ENCODE data around the gene HPGD.

DNA sequence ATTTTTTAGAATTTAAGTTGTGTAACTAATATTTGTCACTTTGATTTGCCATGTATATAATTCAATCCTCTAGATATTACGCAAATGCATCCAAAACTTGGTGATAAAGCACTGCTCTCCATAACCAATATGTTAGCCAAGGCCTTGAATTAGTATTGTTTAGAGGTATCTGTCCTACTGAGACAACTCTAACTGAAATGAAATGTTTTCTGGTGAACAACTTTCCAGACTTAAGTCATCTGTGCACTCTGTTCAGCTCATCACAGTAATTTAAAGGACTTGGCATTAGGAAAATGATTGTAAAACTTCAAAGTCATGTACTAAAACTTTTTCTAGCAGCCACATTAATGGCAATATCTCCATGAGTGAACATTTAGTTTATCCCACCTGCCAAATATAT lies 73.1 kb downstream of the HPGD start:
- TF ChIP-seq, protein P1, sequence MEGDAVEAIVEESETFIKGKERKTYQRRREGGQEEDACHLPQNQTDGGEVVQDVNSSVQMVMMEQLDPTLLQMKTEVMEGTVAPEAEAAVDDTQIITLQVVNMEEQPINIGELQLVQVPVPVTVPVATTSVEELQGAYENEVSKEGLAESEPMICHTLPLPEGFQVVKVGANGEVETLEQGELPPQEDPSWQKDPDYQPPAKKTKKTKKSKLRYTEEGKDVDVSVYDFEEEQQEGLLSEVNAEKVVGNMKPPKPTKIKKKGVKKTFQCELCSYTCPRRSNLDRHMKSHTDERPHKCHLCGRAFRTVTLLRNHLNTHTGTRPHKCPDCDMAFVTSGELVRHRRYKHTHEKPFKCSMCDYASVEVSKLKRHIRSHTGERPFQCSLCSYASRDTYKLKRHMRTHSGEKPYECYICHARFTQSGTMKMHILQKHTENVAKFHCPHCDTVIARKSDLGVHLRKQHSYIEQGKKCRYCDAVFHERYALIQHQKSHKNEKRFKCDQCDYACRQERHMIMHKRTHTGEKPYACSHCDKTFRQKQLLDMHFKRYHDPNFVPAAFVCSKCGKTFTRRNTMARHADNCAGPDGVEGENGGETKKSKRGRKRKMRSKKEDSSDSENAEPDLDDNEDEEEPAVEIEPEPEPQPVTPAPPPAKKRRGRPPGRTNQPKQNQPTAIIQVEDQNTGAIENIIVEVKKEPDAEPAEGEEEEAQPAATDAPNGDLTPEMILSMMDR (IDR thresholded peaks at IDR 0.05), result no peak
- no peak for TF ChIP-seq POLR2A (IDR thresholded peaks at IDR 0.05)

Measured in body of pancreas (tissue), 4 donors.